NOMO-1 (cell line): ENCODE results near the gene MALRD1.

Experiments
- DNase-seq, 2 experiments: peaks; one replicate each; lab custom pipeline; 2025; ENCODE audit not compliant: unreplicated experiment in 2 of 2; lab: John Stamatoyannopoulos, UW

The MALRD1 gene

DNA sequence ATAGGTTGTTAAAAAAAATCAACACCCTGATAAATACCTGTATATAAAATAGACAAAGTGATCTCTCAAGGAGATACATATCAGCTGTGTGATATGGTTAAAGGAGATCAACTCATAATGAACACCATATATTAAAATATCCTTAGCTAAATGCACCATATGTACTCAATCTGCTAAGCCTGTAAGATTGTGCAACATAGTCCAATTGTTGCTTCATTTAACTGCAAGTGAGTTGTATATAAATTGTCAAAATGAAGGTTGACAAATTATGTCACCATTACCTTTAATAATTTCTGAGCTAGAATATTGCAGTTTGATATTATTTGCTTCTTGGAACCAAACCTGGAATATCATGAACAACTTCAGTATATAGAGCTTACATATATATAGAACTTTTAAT lies 283.7 kb downstream of the MALRD1 start:
- DNase-seq, result no peak

DNA sequence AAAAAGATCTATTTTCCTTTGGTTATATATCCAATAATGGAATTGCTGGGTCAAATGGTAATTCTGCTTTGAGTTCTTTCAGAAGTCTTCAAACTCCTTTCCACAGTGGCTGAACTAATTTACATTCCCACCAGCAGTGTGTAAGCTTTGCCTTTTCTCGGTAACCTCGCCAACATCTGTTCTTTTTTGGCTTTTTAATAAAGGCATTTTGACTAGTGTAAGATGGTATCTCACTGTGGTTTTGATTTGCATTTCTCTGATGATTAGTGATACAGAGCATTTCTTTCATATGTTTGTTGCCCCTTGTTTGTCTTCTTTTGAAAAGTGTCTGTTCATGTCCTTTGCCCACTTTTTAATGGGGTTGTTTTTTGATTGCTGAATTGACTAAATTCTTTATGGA lies 285.0 kb downstream of the MALRD1 start:
- no peak for DNase-seq

DNA sequence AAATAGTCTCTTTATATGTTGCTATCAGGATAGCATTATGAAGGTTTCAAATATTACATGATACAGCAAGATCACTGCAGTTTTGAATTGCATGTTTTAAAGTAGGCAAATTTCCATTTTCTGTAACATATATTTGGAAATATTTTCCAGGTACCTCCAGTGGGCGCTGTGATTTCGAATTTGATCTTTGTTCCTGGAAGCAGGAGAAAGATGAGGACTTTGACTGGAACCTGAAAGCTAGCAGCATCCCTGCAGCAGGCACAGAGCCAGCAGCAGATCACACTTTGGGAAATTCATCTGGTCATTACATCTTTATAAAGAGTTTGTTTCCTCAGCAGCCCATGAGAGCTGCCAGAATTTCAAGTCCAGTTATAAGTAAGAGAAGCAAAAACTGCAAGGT lies 299.0 kb downstream of the MALRD1 start:
- DNase-seq, result no peak

DNA sequence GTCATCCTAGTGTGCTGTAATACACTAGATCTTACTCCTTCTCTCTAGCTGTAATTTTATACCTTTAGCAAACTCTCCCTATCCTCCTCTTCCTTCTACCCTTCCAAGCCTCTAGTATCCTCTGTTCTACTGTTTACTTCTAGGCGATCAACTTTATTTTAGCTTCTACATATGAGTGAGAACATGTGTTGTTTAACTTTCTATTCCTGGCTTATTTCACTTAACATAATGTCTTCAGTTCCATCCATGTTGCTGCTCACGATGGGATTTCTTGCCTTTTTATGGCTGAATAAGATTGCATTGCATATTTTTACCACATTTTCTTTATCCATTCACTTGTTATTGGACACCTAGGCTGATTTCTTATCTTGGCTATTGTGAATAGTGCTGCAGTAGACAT lies 318.6 kb downstream of the MALRD1 start:
- DNase-seq, result no peak

DNA sequence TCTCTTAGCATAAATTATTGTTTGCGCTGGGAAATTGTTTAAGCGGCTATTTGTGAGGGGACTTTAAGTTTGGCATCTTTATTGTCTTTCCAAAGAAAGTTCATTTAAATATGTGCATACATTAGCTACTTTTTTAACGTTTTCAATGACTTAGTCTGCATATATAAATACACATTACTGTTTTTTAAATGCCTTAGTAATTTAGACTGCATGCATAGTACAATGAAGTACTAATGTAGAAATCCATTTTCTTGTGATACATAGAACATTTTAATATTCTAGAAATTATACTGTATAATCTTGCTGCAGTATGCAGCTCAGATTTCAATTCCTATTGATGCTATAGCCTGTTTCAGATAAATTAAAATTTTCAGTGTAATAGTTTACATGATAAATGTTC lies 325.4 kb downstream of the MALRD1 start:
- no peak for DNase-seq

DNA sequence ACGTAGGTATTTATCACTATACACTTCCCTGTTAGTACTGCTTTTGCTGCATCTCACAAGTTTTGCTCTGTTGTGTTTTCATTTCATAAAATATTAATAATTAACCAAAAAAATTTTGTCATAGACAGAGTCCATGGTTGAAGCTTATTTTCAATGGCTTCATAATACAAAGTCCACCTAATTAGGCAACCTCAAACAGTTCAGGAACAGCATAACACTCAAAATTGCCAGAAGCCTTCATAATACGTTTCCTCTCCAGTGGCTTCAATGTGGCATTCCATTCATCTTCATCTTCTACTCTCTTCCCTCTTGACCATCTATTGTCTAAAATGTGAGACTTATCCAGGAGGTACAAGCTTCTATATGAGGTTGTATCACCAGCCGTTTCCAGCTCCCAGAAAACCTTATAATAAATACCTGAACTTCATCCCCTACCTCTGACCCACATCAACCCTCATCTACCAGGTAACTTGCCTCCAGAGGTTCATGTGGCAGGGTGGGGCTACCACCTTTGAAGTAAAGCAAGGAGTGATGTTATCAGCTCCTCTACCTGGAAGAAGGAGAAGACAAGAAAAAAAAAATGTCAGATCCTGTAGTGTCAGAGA lies 337.3 kb downstream of the MALRD1 start:
- DNase-seq, result no peak

DNA sequence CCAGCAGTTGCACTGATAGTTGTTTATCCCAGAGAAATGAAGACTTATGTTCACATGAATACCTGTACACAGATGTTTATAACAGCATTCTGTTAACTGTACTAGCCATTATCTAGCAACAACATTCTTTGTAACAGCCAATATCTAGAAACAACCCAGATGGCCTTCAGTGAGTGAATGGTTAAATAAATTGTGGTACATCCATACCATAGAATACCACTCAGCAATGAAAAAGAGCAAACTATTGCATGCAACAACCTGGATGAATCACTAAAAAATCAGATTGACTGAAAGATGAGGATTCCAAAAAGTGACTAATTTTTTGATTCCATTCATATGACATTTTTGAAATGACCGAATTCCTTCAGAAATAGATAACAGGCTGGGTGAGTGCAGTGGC lies 360.3 kb downstream of the MALRD1 start:
- DNase-seq, result no peak

DNA sequence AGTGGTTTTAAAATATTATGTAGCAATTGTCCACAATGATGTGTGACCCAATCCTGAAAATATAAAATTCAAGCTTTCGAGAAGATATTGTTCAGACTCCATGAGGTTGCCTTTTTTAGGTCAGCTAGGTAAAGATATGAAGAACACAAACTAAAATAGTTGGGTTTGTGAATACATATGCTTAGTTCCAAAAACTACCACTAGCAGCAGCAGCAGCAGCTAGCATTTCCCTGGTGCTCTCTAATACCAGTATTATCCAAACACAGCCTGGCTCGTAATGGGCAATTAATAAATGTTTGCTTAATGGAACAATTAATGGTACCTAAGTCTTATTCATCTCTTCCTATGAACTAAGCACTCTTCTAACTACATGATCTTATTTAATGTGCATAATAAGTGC lies 362.5 kb downstream of the MALRD1 start:
- DNase-seq, result no peak

DNA sequence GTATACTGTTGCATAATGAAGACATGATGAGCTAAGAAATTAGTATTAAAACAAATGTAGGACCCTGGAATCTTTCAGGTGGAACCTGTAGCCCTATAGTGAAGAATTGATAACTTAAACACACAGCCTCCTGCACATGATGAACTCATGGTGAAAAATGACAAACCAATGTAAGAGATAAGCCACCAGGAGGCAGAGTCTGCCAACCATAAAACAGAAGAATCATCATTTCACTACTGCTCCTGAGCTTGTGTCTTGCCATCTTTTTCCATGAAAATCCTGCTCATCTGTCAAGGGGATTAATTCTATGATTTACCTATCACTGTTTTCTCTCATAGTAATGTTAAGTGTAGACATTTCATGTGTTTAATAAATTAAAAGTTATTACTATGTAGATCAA lies 363.9 kb downstream of the MALRD1 start:
- DNase-seq, result no peak

DNA sequence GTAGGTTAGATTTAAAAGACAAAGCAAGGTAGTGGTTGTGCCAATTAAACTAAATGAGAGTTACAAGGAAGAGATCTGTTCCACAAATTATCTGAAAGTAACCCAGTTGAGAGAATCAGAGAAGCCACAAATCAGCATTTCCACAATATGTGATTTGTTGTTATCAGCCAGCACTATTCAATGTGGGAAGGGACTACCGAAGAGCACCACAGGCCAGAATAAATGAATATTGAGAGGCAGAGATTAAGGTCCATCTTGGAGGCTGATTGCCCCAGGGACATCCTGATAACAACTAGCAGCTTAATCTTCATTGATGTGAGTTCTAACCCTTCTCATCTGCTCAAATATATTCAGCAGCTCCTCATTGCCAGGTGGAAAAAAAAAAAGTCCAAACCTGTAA lies 367.6 kb downstream of the MALRD1 start:
- DNase-seq, result no peak

DNA sequence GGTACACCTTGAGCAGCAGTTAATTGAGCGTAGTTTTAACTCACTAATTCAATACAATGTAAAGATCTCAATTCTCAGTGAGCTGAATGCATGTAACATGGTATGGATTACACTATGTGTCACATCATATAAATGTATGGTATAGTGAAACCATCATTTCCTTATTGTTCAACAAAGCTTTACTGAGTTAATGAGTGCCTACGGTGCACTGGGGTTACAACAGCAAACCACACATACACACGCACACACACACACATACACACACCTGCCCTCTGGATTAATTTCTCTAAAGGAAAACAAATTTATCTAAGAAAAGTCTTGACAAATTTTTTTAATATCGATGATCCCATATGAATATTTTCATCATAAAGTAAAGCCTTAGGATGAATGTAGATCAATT lies 369.1 kb downstream of the MALRD1 start:
- DNase-seq, result no peak

DNA sequence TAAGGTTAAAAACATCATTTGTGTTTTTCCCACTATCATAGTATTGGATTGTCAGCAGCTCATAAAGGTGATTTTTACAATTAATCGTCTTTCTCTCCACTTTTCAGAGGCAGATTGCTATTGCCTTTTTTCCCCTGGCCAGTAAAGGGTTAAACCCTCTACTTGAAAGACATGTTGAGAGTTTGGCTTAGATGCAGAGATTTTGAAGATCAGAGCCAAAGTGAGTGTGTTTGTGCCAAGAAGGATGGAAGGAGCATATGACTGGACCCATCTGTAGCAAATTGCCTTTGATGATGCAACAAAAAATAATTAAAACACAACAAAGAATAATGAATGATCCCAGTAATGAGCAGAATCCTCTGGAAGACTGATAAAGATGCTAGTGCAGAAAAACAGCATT lies 373.1 kb downstream of the MALRD1 start:
- no peak for DNase-seq

DNA sequence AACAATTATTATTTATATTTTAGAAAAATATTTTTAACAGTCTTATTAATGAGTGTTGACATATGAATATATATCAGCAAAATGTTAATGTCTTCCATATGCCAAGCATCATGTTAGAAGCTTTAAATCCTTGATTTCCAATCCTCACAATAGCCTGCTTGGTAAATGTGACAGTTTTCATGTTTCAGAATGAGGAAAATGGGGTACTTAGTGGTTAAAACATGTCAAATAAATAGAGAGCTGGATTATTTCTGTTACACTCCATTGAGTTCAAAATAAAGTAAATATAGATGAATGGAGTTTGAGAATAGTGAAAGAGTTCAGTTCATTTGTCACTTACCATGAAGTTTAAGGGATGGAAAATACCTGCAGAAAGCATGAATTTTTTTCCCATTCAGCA lies 377.4 kb downstream of the MALRD1 start:
- DNase-seq, result no peak

DNA sequence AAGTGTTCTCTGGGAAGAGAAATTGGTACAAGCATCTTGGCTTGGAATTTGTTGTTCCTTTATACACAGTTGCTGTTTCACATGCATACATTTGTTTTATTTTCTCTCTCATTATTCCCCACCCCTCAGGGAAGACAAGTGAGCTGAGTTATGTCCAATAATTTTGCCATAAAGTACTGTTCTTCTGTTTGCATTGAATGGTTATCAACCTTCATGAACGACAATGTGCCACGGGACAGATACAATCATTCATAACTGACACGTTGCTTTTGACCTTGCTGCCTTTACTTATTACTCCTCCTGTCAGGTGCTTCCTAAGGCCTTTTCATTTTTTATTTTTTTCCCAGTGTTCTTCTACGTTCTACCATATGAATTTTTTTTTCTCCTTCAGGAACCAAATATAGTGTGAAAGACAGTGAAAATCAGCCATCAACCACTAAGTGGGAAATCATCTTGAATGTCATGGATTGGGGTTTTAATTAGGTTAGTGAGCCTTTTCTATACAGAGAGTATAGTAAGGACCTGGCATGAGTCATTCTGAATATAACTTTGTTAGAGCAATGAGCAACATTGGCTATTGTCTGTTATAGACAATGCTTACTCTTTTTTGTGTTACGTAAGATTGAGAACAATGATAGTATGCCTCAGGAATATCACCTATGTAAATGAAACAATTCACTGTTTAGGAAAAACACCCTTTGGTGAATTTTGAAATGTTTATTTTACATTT lies 383.2 kb downstream of the MALRD1 start:
- no peak for DNase-seq

DNA sequence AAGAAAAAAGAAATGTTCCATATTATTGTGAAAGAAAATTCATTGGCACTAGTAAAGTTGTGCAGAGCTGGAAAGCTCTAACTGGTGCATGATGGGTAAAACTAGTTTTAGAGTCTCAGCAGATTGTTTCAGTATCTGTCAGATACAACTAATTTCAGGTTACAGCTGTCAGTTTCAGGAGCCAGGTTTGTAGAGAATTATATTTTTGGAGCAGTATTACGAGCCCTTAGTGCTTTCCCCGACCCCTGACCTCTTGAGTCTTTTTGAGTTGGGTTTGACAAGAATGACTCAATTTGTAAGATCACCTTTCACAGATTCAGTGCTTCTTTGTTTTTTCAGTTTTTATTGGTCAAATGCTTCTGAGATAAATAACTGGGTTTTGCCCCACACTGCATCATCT lies 401.3 kb downstream of the MALRD1 start:
- DNase-seq, result no peak

DNA sequence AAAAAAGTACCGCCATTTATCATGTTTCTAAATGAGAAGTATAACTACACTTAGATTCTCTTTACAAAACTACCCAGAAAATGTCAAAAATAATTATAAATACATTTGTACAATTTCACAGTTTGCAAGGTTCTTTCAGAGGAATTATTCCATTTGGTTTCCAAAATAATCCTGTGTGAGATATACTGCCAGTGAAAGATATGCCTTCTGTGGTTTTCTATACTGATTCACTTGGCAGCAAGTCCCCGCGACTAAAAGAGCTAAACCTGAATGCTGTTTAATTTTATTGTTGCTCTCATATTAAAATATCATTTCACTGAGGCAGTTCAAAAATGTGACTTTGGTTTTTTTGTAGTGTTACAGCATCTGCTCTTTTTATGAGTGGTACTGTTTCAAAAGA lies 402.8 kb downstream of the MALRD1 start:
- DNase-seq, result no peak

DNA sequence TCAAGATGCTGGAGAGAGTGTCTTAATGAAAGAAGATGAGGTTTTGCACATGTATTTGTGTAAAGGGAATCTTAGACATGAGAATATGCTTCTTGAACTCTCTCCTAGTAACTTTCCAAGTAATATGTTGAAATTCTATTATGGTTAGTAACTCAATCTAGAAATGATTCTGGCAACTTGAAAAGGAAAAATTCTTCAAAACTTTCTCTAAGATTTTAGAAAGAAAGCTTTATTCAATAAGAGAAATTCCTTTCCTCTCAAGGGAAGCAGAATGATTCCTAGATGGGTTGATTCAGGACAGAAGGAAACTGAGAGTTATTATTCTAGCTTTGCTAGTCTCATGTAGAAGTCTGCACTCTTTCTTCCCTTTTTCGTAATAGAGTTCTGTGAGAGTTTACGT lies 403.3 kb downstream of the MALRD1 start:
- no peak for DNase-seq

DNA sequence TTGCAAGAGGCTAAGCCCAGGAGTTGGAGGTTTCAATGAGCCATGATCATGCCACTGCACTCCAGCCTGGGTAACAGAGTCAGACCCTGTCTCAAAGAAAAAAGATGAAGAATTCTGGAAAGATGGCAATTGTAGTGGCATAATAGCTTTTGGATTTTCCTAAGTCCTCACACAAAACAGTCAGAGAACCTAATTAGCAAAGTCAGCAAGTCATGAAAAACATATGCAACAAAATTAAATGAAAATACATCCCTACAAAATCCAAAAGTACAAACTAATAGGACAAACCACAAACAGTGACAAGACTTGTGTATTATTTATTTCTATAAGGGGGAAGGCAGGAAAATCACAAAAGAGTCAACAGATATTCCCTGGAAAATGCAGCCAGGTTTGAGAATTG lies 405.4 kb downstream of the MALRD1 start:
- DNase-seq, result no peak

DNA sequence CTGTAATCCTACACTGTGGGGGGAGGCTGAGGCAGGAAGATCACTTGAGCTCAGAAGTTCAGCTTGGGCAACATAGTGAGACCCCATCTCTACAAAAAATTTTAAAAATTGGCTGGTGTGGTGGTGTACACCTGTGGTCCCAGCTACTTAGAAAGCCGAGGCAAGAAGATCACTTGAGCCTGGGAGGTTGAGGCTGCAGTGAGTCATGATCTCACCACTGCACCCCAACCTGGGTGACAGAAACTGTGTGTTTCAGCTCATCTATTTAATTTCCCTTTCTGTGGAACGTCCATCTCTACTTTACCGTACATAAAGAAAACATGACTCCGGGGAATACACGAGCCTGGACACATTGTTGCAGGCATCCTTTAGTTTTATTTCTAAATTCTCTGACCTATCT lies 413.0 kb downstream of the MALRD1 start:
- no peak for DNase-seq

DNA sequence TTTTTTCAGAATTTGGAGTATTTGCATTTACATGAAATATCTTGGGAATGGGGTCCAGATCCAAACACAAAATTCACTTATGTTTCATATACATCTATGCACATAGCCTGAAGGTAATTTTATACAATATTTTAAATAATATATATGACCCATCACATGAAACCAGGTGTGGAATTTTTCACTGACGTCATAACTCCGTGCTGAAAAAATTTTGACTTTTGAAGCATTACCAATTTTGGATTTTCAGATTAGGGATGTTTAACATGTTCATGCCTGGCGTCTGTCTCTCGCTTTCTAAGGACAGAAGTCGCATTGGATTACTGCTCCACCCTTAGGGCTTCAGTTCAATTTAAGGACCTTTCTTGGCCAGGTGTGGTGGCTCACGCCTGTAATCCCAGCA lies 418.1 kb downstream of the MALRD1 start:
- DNase-seq, result no peak

DNA sequence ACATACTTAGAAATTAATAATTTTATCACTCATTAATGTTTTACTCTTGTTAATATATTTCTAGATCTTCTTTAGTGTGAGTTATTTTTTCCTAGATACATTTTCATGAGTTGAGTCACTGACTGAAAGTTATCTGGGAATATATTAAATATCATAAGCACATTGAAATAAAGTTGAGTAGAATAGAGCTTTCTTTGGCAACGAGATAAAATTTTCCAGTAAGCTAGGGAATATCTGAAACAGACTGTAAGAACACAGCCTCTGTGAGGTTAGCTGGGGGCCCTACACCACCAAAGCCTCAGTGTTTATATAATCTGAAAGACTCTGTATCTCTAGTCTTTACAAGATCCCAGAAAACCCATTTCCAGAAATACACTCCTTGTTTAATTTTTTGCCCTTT lies 419.8 kb downstream of the MALRD1 start:
- DNase-seq, result no peak

DNA sequence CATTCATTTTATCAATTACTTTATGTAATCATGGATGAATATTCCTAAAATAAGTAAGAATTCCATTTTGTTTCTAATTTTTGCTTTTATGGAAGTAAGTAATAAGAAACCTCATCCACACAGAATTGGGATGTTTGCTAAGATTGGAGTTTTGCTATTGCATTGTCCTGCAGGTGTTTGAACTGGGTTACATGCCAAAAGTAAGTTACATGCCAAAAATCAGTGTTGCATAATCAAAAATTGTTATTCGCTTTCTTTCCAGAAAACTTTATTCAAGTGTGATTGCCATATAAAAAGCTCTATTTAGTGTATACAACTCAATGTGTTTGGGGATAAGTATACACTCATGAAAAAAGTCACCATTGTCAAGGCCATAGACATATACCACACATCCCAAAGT lies 420.9 kb downstream of the MALRD1 start:
- no peak for DNase-seq

DNA sequence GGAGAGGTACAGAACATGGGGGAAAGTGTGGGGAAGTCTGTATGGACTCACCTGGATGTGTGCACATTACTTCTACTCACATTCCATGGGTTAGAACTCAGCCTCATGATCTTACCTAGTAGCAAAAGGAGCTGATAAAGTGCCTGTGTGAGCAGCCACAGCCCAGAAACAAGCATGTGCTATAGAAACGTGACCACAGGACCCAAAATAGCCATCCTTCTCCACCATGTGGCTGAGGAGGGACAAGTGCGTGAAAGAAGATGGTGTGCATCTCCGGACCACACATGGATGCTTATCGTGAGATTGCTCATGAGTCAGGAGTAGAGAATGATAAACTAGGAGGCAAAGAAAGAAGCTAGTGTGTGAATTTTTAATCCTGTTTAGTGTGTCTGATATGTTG lies 431.3 kb downstream of the MALRD1 start:
- no peak for DNase-seq
